ENCODE results near the gene FURIN.
"Not testable (repeated sequence)": the region's sequence is repeated elsewhere in the genome, so short reads cannot be mapped to it uniquely, and the experiment has no call there.

The FURIN gene

DNA sequence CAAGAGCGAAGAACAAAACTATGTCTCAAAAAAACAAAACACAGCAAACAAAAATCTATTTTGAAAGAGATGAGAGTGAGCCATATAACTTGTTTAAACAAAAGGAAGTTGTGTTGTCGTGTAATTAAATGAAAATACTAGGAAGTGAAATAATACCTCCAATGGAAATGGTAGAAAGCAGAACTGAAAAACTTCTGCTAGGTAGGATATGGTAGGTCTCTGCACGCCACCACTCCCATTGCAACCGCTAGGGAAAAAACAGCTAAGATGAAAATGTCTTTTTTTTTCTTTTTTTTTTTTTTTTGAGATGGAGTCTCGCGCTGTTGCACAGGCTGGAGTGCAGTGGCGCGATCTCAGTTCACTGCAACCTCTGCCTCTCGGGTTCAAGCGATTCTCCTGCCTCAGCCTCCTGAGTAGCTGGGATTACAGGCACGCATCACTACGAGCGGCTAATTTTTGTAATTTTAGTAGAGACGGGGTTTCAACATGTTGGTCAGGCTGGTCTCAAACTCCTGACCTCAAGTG, 28.8 kb downstream of the FURIN start:
- H3K9ac ChIP-seq (ENCODE audit: low read depth, low read length, poor library complexity); H2AFZ ChIP-seq (ENCODE audit: low read length); H2BK5ac ChIP-seq (ENCODE audit: low read length); H2BK12ac ChIP-seq (ENCODE audit: low read length); H3K9me3 ChIP-seq (replicated peaks in 1 of 2; ENCODE audit: control insufficient read depth in 2 of 2, insufficient read depth in 1 of 2, low read depth in 1 of 2, low read length in 2 of 2); H3K79me1 ChIP-seq (ENCODE audit: low read depth, low read length); H3K27me3 ChIP-seq (ENCODE audit: control insufficient read depth in 3 of 3, insufficient read depth in 3 of 3, low read depth in 1 of 3, low read length in 3 of 3); H3K27ac ChIP-seq (replicated peaks; ENCODE audit: low read length); H2AK5ac ChIP-seq (ENCODE audit: low read depth, low read length); H3K4me2 ChIP-seq (ENCODE audit: insufficient read depth, low read length, poor library complexity, severe bottlenecking); H3K4ac ChIP-seq (ENCODE audit: low read length); H2BK120ac ChIP-seq (ENCODE audit: low read depth, low read length); H2BK15ac ChIP-seq (ENCODE audit: low read length); H3K4me1 ChIP-seq (ENCODE audit: control insufficient read depth in 2 of 2, insufficient read depth in 1 of 2, low read depth in 1 of 2, low read length in 2 of 2); H3K36me3 ChIP-seq (replicated peaks in 1 of 2; ENCODE audit: control insufficient read depth in 2 of 2, insufficient read depth in 2 of 2, low read length in 2 of 2); H3K18ac ChIP-seq (ENCODE audit: low read length); H3K23ac ChIP-seq (ENCODE audit: low read depth, low read length, poor library complexity); H3K4me3 ChIP-seq (ENCODE audit: low read length in 2 of 2); H3K14ac ChIP-seq (ENCODE audit: low read length); H4K8ac ChIP-seq (ENCODE audit: low read depth, low read length); DNase-seq (ENCODE audit: low spot score); H4K91ac ChIP-seq (ENCODE audit: low read depth, low read length, poor library complexity): not testable (repeated sequence)
- WGBS, 2 donors (ENCODE audit: extremely low coverage in 2 of 2, insufficient read length in 2 of 2, insufficient replicate concordance in 1 of 2), result 100% methylated on average over 1 of the region's 14 CpGs; no CpG with 5 or more reads in 1 of the 2 donors

DNA sequence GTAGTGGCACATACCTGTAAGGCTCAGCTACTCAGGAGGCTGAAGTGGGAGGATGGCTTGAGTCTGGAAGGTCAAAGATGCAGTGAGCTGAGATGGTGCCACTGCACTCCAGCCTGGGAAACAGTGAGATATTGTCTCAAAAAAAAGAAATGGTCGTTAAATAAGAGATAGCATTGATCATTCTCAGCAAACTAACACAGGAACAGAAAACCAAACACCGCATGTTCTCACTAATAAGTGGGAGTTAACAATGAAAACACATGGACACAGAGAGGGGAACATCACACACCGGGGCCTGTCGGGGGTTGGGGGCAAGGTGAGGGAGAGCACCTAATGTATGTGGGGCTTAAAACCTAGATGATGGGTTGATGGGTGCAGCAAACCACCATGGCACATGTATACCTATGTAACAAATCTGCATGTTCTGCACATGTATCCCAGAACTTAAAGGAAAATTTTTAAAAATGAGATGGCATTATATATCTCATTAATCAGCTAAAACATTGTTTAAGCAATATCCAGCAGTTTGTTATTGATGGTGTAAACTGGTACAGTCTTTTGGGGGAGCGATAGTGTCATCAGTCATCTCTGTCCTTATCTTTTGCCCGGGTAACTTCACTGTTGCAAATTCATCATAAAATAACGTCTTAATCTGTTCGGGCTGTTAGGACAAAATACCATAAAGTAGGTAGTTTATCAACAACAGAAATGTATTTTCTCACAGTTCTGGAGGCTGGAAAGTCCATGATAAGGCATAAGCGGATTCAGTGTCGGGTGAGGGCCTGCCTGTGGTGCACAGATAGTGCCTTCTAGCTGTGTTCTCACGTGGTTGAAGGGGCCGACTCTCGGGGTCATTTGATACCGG, 33.0 kb downstream of the FURIN start:
- Histone ChIP-seq H2BK15ac (ENCODE audit: low read length) (no peak overlapping the region), H2BK12ac (ENCODE audit: low read length) (no peak overlapping the region), H4K91ac (ENCODE audit: low read depth, low read length, poor library complexity) (no peak overlapping the region), H3K9me3 (replicated peaks in 1 of 2; ENCODE audit: control insufficient read depth in 2 of 2, insufficient read depth in 1 of 2, low read depth in 1 of 2, low read length in 2 of 2) (peaks cover 0 to 2% of the 10 kb centered on the region in 2 donors), H3K23ac (ENCODE audit: low read depth, low read length, poor library complexity) (no peak overlapping the region), H3K4me2 (ENCODE audit: insufficient read depth, low read length, poor library complexity, severe bottlenecking) (peak overlapping the region; percentile 12), H3K27me3 (ENCODE audit: control insufficient read depth in 3 of 3, insufficient read depth in 3 of 3, low read depth in 1 of 3, low read length in 3 of 3) (peaks cover 0 to 5% (median 0%) of the 10 kb centered on the region in 3 experiments), H2BK120ac (ENCODE audit: low read depth, low read length) (no peak overlapping the region), H2AFZ (ENCODE audit: low read length) (peak overlapping the region; percentile 93), H3K36me3 (replicated peaks in 1 of 2; ENCODE audit: control insufficient read depth in 2 of 2, insufficient read depth in 2 of 2, low read length in 2 of 2) (peaks cover 12 to 17% of the 10 kb centered on the region in 2 donors), H3K79me1 (ENCODE audit: low read depth, low read length) (no peaks in the 10 kb centered on the region), H3K18ac (ENCODE audit: low read length) (no peak overlapping the region), H3K14ac (ENCODE audit: low read length) (no peak overlapping the region), H4K8ac (ENCODE audit: low read depth, low read length) (no peak overlapping the region), H3K4me3 (ENCODE audit: low read length in 2 of 2) (peak overlapping the region in 1 of 2 donors; percentile 58), H3K4ac (ENCODE audit: low read length) (no peak overlapping the region), H3K27ac (replicated peaks; ENCODE audit: low read length) (no peak overlapping the region), H3K4me1 (ENCODE audit: control insufficient read depth in 2 of 2, insufficient read depth in 1 of 2, low read depth in 1 of 2, low read length in 2 of 2) (peaks cover 6 to 9% of the 10 kb centered on the region in 2 donors), H2BK5ac (ENCODE audit: low read length) (no peak overlapping the region), H2AK5ac (ENCODE audit: low read depth, low read length) (no peak overlapping the region), H3K9ac (ENCODE audit: low read depth, low read length, poor library complexity) (no peak overlapping the region)
- no CpG with 5 or more reads among the region's 14 CpGs for WGBS, 2 donors (ENCODE audit: extremely low coverage in 2 of 2, insufficient read length in 2 of 2, insufficient replicate concordance in 1 of 2)
- DNase-seq (ENCODE audit: low spot score), result no peak

DNA sequence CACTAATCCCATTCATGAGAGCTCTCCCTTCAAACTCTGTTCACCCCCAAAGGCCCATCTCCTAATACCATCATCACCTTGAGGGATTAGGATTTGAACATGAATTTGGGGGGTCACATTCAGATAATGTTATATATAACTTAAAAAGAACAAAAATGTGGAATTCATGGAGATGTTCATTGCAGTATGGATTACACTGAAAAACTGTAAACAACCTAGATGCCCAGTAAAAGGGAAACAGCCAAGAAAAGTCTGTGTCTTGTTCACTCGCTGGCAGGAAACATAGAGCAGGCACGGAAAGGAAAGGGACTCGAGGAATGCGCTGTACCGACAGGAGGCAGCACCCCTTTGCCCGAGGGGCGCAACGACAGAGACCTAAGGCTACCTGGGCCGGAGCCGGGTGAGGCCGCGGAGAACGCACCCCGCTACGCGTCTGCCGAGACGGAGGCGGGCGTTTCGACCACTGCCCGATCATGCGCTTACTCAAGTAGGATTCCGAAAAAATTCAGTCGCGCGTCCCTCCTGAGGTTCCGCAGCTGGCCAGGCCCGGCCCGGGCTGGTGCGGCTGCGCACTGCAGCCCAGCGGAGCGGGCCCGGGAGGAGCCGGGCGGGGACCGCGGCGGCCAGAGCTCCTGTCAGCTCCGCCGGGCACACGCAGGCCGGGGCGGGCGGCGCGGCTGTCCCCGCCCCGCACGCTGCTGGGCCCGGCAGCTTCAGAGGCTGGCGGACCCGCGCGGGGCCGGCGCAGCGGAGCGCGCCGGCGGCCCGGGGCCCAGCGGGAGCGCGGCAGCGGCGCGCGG, 33.9 kb downstream of the FURIN start:
- Histone ChIP-seq H3K18ac (ENCODE audit: low read length) (peak overlapping the region; percentile 98), H3K4me3 (ENCODE audit: low read length in 2 of 2) (peak overlapping the region; percentile 58 to 93), H3K4me1 (ENCODE audit: control insufficient read depth in 2 of 2, insufficient read depth in 1 of 2, low read depth in 1 of 2, low read length in 2 of 2) (peaks cover 6 to 9% of the 10 kb centered on the region in 2 donors), H2BK12ac (ENCODE audit: low read length) (peak overlapping the region; percentile 17), H3K79me1 (ENCODE audit: low read depth, low read length) (no peaks in the 10 kb centered on the region), H3K27me3 (ENCODE audit: control insufficient read depth in 3 of 3, insufficient read depth in 3 of 3, low read depth in 1 of 3, low read length in 3 of 3) (peaks cover 0 to 5% (median 0%) of the 10 kb centered on the region in 3 experiments), H2AFZ (ENCODE audit: low read length) (peak overlapping the region; percentile 95), H2BK15ac (ENCODE audit: low read length) (no peak overlapping the region), H3K14ac (ENCODE audit: low read length) (peak overlapping the region; percentile 86), H2BK5ac (ENCODE audit: low read length) (no peak overlapping the region), H3K23ac (ENCODE audit: low read depth, low read length, poor library complexity) (peak overlapping the region; percentile 90), H3K4ac (ENCODE audit: low read length) (no peak overlapping the region), H2AK5ac (ENCODE audit: low read depth, low read length) (no peak overlapping the region), H3K4me2 (ENCODE audit: insufficient read depth, low read length, poor library complexity, severe bottlenecking) (peak overlapping the region; percentile 86), H3K9me3 (replicated peaks in 1 of 2; ENCODE audit: control insufficient read depth in 2 of 2, insufficient read depth in 1 of 2, low read depth in 1 of 2, low read length in 2 of 2) (peaks cover 0 to 2% of the 10 kb centered on the region in 2 donors), H3K9ac (ENCODE audit: low read depth, low read length, poor library complexity) (peak overlapping the region; percentile 89), H4K91ac (ENCODE audit: low read depth, low read length, poor library complexity) (no peak overlapping the region), H2BK120ac (ENCODE audit: low read depth, low read length) (no peak overlapping the region), H3K36me3 (replicated peaks in 1 of 2; ENCODE audit: control insufficient read depth in 2 of 2, insufficient read depth in 2 of 2, low read length in 2 of 2) (peaks cover 19 to 26% of the 10 kb centered on the region in 2 donors), H3K27ac (replicated peaks; ENCODE audit: low read length) (peak overlapping the region; percentile 75), H4K8ac (ENCODE audit: low read depth, low read length) (no peak overlapping the region)
- WGBS, 2 donors (ENCODE audit: extremely low coverage in 2 of 2, insufficient read length in 2 of 2, insufficient replicate concordance in 1 of 2), result no CpG with 5 or more reads among the region's 71 CpGs
- DNase-seq (ENCODE audit: low spot score), result peak; percentile 71
